Panc1 (cell line): ENCODE measurements around the gene LAIR1.

ENCODE experiments used
- CTCF ChIP-seq: fragments of 450-650 bp; IDR thresholded peaks from 2 replicates; pipeline ENCODE4 v1.5.1; 2017; ENCODE audit warnings: mild to moderate bottlenecking
- POLR2AphosphoS5 ChIP-seq: IDR thresholded peaks from 2 replicates; pipeline ENCODE4 v1.6.1; 2012; ENCODE audit warnings: mild to moderate bottlenecking, low read depth, low read length, moderate library complexity
- REST ChIP-seq, 2 experiments: IDR thresholded peaks; 2 replicates each; pipeline ENCODE4 v1.6.1; 2011 to 2012; ENCODE audit warnings: low read depth in 2 of 2, control low read depth in 1 of 2, low read length in 1 of 2, mild to moderate bottlenecking in 1 of 2, moderate library complexity in 1 of 2; ENCODE audit not compliant: insufficient read depth in 1 of 2
- SIN3A ChIP-seq: IDR thresholded peaks from 2 replicates; pipeline ENCODE4 v1.6.1; 2012; ENCODE audit warnings: low read depth, mild to moderate bottlenecking, low read length, moderate library complexity, borderline replicate concordance; ENCODE audit not compliant: insufficient read depth
- TCF7L2 ChIP-seq: IDR thresholded peaks from 2 replicates; pipeline ENCODE4 v1.6.1; 2011; ENCODE audit warnings: mild to moderate bottlenecking, low read depth, low read length, inconsistent platforms

- no peak for TF ChIP-seq CTCF
- no peak for TF ChIP-seq POLR2AphosphoS5
- no peak for TF ChIP-seq TCF7L2
- TF ChIP-seq SIN3A = no peak
- no peak for TF ChIP-seq REST (IDR thresholded peaks at IDR 0.05; ENCODE audit: insufficient read depth in 1 of 2, low read depth in 2 of 2, low read length in 1 of 2)
Measured at GRCh38 chr19:54414156-54414555, 49.4 kb upstream of the LAIR1 start.
